8988T (cell line): ENCODE measurements around the gene FUT3.
A peak's percentile ranks its signal among the peaks of the same experiment; 100 is the strongest.

Source experiments
- DNase-seq: peaks from one replicate; pipeline ENCODE4 v3.0.0; 2011

FUT3 gene

DNA sequence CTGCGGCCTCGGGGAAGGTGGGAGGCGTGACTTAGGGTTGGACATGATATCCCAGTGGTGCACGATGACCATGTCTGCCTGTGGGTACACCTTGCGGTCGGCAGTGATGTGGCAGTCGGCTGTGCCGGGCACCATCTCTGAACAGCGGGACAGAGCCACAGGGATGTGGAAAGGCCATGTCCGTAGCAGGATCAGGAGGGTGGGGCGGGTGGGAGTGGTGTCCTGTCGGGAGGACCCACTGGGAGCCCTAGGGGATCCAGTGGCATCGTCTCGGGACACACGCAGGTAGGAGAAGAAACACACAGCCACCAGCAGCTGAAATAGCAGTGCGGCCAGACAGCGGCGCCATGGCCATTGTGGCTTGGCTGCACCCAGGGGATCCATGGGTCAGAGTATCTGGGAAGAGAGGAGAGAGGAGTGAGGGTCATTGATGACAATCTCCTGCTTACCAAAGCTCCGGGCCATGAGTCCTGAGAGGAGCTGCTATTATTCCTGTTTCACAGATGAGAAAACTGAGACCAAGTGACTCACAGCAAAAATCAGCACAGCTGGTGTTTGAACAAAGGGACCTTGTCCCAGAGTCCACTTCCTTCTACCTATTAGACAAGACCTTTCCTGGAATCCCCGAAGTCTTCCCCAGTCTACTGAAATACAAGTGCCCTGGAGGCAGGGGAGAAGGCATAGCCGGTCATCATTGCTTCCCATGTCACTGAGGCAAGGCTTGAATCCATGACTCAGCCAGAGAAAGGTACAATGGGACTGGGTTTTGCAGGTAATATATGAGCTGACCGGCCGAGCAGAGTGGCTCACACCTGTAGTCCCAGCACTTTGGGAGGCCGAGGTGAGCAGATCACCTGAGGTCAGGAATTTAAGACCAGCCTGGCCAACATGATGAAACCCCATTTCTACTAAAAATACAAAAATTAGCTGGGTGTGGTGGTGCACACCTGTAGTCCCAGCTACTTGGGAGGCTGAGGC lies 6.5 kb downstream of the FUT3 start:
- DNase-seq: peak; percentile 1

GRCh38 chr19:5843295-5843927 lies 7.8 kb downstream of the FUT3 start:
- peak; percentile 8 for DNase-seq

- DNase-seq: peak; percentile 3
Observed at GRCh38 chr19:5841735-5842111, 9.5 kb downstream of the FUT3 start.

DNA sequence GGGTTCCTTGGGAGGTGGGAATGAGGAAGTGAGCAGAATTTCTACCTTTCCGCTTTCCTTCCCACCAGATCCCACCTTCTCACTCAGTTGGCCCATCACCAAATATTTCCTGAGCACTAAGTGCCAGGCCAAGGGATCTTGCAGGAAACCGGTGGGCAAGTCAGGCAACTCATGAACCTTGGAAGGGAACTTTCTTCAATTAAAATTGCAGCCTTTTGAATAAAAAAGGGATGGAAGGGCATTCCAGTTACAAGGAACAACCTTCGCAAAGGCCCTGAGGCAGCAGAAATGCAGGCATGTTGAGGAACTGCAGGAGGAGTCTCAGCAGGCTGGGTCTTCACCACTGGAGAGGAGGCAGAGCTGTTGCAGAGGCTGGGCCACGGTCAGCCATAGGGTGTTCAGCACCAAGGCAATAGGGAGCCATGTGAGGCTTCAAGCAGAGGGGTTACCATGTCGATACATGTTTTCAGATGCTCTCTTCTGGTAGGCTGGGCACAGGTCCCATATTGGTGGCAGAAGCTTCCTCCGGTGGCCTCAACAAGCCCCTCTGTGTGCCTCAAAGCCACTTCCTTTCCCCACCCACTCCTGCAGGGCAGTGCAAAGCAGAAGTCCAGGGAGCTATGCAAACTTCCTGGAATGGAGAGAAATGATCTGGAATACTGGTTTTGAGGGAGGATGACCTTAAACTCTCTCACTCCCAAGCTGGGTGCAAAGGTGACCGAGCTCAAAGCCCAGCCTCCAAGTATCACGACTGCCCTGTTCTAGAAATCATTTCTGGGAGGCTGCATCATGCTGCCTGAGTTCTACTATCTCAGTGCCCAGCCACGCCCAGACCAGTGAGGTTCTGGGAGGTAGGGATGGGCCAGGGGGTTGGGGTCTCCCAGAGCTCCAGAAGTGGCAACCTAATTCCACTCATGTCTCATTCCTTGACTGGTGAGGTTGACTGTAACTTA lies 11.9 kb downstream of the FUT3 start, which contains the start of gene FUT6:
Gene FUT6 (minus strand): TSS at position 638 of the 953 bp plus-strand sequence. CDS start 7,135 bp downstream, outside the sequence.
- DNase-seq: peak; percentile 2

DNA sequence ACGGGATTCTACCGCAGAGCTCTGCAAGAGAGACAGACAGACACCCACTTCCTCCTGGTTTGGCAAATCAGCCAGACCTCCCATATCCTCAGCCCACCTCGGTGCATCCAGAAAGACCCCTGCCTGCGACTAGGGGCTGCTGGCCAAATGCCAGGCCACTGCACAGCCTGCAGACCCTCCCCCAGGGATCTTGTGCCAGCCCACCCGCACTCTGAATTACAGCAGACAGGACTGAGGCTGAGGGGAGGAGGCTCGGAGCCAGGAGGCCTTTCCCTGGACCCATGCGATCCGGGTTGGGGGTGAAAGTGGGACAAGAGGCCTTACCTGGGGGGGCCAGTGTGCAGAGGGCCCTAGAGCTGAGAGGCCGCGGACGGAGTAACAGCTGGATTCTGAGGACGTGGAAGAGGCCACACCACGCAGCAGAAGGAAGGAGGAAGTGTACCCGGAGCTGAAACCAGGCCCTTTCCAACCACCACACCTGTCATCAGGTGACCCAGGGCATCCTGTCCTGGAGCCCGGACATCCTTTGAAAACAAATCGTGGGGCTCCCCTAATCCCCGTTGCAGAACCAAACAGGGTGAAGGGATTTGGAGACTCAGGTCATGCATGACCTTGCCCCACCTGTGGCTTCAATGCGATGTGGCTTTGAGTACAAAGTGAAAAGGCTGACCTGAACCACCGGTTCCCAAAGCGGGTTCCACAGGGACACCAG lies 12.7 kb downstream of the FUT3 start:
- no peak for DNase-seq

DNA sequence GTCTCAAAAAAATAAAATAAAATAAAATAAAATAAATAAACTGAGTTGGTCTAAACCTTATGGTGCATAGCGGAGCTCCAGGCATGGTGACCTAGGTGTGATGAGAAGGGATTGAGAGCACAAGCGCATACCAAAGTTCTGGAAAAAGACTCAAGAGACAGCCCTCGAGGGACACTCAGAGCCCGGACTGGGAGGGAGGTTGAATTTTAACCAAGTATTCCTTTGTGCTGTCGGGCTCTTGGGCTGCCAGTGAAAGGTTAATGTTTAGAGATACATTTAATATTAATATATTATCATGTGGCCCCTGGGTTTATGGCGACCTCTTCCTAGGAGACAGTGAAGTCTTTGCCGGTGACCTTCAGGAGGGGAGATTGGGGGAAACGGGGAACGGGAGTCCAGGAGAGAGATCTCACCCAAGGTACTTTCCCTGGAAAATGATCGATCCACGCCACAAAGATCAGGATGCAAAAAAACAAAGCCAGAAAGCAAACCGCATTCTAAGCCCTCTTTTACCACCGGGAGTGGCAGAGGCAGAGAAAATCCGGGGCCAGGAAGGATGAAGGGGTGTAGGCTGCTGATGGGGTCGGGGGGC lies 13.4 kb downstream of the FUT3 start:
- DNase-seq: peak; percentile 6

GRCh38 chr19:5832527-5833216 lies 18.6 kb downstream of the FUT3 start:
- DNase-seq: peak; percentile 14

- peak; percentile 8 for DNase-seq
Observed at GRCh38 chr19:5832061-5832460, 19.2 kb downstream of the FUT3 start.

DNA sequence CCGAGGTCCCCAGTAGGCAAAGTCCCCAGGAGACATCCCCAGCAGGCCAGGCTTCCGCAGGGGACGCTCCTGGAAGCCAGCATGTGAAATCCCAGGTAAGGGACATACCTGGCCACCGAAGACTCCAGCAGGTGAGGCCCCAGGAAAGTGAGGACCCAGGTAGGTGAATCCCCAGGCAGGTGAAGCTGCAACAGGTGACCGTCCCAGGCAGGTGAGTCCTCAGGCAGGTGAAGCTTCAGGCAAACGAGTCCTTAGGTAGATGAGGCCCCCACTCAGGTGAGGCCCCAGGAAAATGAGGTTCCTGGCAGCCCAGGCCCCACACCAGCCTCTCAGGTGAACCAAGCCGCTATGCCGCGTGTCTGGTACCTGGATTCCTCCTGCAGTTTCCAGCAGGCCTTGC lies 20.1 kb downstream of the FUT3 start:
- DNase-seq: peak; percentile 2

DNA sequence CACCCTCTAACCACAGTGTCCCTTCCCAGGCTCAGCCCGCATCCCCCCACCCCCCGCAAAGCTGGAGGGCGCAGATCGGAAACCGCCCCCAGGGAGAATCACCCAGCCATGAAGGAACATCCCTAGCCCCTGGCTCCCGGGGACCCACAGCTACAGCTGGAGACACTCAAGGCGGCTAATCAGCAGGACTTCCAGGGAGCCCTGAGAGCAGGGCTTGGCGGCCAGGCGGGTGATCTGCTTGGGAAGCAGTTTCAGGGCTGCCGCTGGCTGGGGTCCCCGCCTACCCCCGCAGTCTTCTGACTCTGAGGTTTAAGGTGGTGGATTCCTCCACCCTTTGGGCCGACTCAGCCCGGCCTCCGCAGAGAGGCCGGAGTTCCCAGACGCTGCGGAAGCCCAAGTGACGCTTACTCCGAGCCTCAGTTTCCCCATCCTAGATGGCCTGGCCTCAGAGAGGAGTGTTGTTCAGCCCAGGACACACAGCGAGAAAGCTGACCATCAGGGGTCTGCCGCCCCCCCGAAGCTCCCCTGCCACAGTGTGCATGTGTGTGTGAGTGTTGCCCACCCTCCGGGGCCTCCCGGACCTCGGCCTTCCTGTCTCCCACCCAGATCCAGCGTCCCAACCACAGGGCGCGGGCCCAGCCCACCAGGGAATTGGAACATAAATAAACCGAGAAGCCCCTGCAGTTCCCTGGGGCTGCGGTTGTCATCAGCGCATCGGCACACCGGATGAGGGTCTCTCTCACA lies 21.5 kb downstream of the FUT3 start:
- peak; percentile 8 for DNase-seq

DNA sequence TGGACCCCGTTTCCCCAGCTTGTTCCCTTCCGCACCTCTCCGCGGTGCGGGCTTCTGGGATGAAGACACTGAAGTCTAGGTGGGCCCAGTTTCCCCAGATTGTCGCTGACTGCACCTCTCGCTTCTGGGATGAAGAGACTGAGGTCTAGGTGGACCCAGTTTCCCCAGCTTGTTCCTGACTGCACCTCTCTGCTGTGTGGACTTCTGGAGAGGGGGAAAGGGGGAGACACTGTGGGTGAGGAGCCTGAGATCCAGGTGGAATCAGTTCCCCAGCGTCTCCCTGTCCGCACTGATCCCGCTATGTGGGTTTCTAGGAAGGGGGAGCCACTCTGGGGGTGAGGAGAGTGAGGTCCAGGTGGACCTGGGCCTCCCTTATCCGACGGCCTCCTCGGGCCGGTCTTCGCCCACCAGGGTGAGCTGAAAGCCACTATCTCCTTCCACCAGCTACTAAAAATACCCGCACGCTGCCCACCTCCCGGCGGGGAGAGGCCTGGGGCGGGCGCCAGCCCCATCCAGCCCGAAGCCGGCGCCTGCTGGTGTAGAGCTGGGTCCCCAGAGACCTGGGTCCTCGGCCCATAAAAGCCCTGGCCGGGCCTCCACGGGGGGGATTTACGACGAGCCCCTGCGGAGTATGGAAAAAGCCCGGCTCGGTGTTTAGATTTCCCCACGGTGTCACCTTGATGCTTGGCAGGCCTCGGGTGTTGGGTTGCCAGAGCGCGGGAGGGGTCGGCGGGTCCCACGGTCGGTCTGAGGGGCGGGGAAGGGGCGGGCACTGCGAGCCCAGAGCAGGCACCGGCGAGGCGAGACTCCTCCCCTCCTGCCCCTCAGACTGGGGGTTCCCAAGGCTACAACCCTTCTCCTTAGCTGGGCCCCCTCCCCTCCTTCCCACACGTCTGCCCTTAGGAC lies 22.3 kb downstream of the FUT3 start:
- no peak for DNase-seq

- DNase-seq: peak; percentile 97
Observed at GRCh38 chr19:5827891-5828660, 23.2 kb downstream of the FUT3 start.

GRCh38 chr19:5827342-5827890 lies 23.8 kb downstream of the FUT3 start:
- DNase-seq: no peak

- peak; percentile 62 for DNase-seq
Observed at GRCh38 chr19:5826531-5827341, 24.5 kb downstream of the FUT3 start.

- no peak for DNase-seq
Observed at GRCh38 chr19:5825178-5825577, 26.1 kb downstream of the FUT3 start.

DNA sequence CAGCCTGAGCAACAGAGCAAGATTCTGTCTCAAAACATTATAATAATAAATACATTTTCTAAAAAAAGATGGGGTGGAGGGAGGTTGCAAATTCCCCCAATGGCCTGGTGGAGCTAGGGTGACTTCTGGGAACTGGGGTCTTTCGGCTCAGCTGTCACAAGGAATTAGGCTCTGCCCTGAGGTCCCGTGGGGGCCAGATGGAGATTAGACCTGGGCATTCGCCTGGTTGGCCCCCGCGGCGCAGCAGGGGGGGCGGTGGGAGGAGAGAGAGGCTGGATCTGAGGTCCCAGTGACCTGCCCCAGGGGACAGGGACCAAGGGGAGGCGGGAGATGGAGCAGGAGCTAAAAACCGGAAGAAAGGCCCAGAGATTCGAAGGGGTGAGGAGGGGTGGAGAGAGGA lies 26.5 kb downstream of the FUT3 start:
- DNase-seq: no peak

- peak; percentile 63 for DNase-seq
Observed at GRCh38 chr19:5823579-5824281, 27.5 kb downstream of the FUT3 start.
